ENCODE data around the gene OR2AG2. TPM values are rescaled to one million over a fixed set of nuclear protein-coding genes. Genes with fewer than 3 reads are reported as not detected.

Gene OR2AG2
- total and polyA plus RNA-seq, 9 donors, result under 0.01 to 0.17 (median 0.05) TPM; not detected in 4

- Histone ChIP-seq H3K27ac (no peak overlapping the region), H3K4me1 (ENCODE audit: insufficient read depth) (no peaks in the 10 kb centered on the region), H3K9me3 (no peaks in the 10 kb centered on the region), H3K27me3 (no peaks in the 10 kb centered on the region), H3K4me3 (no peak overlapping the region), H3K36me3 (no peaks in the 10 kb centered on the region)
- WGBS, 3 donors, result 30 to 53% (median 44%) methylated on average over 1 of the region's 1 CpG
- TF ChIP-seq EP300 (IDR thresholded peaks at IDR 0.05), result no peak
- no peak for TF ChIP-seq POLR2A (IDR thresholded peaks at IDR 0.05)
- no peak for TF ChIP-seq CTCF (IDR thresholded peaks at IDR 0.05)
- no peak for DNase-seq
- intact Hi-C loops (cut with DNase I), result no loop called here
These were observed 52.2 kb downstream of the OR2AG2 start for GRCh38 chr11:6719576-6719975.

- Histone ChIP-seq H3K4me3 (no peak overlapping the region), H3K36me3 (no peaks in the 10 kb centered on the region), H3K27me3 (no peaks in the 10 kb centered on the region), H3K4me1 (ENCODE audit: insufficient read depth) (peaks cover 1% of the 10 kb centered on the region), H3K27ac (no peak overlapping the region), H3K9me3 (no peaks in the 10 kb centered on the region)
- TF ChIP-seq EP300 (IDR thresholded peaks at IDR 0.05) (no peak), CTCF (IDR thresholded peaks at IDR 0.05) (no peak), POLR2A (IDR thresholded peaks at IDR 0.05) (no peak)
- intact Hi-C loops (cut with DNase I), result no loop called here
- no peak for DNase-seq
- WGBS, 3 donors, result 91 to 95% (median 94%) methylated on average over 3 of the region's 3 CpGs
These were observed 54.4 kb downstream of the OR2AG2 start for GRCh38 chr11:6717426-6717825.

Other genes with a start within 250 kb of the OR2AG2 start
- gene RRP8, start 168.4 kb downstream of the OR2AG2 start, total RNA-seq, result 10 to 100 TPM in 5 of 7 donors, 1 to 10 TPM in 2; 8.2 to 25.5 (median 17.1) TPM
- 10 to 100 TPM; 13.4 to 32.7 TPM for gene RRP8, start 168.4 kb downstream of the OR2AG2 start, polyA plus RNA-seq
- gene ILK, start 168.2 kb downstream of the OR2AG2 start, total RNA-seq, result 100 to 1,000 TPM in 5 of 7 donors, 10 to 100 TPM in 2; 79.8 to 222 (median 140) TPM
- 100 to 1,000 TPM; 126 to 337 TPM for gene ILK, start 168.2 kb downstream of the OR2AG2 start, polyA plus RNA-seq
- 100 to 1,000 TPM in 2 of 7 donors, 10 to 100 TPM in 5; 45.1 to 109 (median 76.8) TPM for gene TAF10, start 159.8 kb downstream of the OR2AG2 start, total RNA-seq
- gene TAF10, start 159.8 kb downstream of the OR2AG2 start, polyA plus RNA-seq, result 100 to 1,000 TPM in 1 of 2 donors, 10 to 100 TPM in 1; 40.0 to 183 TPM
- gene TPP1, start 152.6 kb downstream of the OR2AG2 start, total RNA-seq, result 10 to 100 TPM; 21.0 to 71.8 (median 58.2) TPM
- 100 to 1,000 TPM in 1 of 2 donors, 10 to 100 TPM in 1; 40.5 to 360 TPM for gene TPP1, start 152.6 kb downstream of the OR2AG2 start, polyA plus RNA-seq
- gene DCHS1, start 116.2 kb downstream of the OR2AG2 start, total RNA-seq, result 10 to 100 TPM; 14.8 to 36.8 (median 23.0) TPM
- gene DCHS1, start 116.2 kb downstream of the OR2AG2 start, polyA plus RNA-seq, result 10 to 100 TPM in 1 of 2 donors, 1 to 10 TPM in 1; 5.2 to 20.2 TPM
- gene MRPL17, start 88.6 kb downstream of the OR2AG2 start, total RNA-seq, result 10 to 100 TPM; 23.0 to 37.9 (median 30.7) TPM
- gene MRPL17, start 88.6 kb downstream of the OR2AG2 start, polyA plus RNA-seq, result 10 to 100 TPM; 28.2 to 30.1 TPM
- not detected for gene OR2AG1, start 11.0 kb upstream of the OR2AG2 start, total RNA-seq
- gene OR2AG1, start 11.0 kb upstream of the OR2AG2 start, polyA plus RNA-seq, result not detected
- gene OR6A2, start 27.7 kb upstream of the OR2AG2 start, total RNA-seq, result under 1 TPM in 5 of 7 donors, not detected in 2; 0.17 to 0.46 (median 0.20) TPM
- gene OR6A2, start 27.7 kb upstream of the OR2AG2 start, polyA plus RNA-seq, result not detected
- gene OR10A5, start 73.7 kb upstream of the OR2AG2 start, total RNA-seq, result not detected
- not detected for gene OR10A5, start 73.7 kb upstream of the OR2AG2 start, polyA plus RNA-seq
- gene OR10A2, start 91.1 kb upstream of the OR2AG2 start, total RNA-seq, result not detected
- gene OR10A2, start 91.1 kb upstream of the OR2AG2 start, polyA plus RNA-seq, result not detected
- gene OR10A4, start 104.6 kb upstream of the OR2AG2 start, total RNA-seq, result not detected
- not detected for gene OR10A4, start 104.6 kb upstream of the OR2AG2 start, polyA plus RNA-seq
- under 1 TPM in 2 of 7 donors, not detected in 5; 0.22 to 0.92 TPM for gene OR2D2, start 120.5 kb upstream of the OR2AG2 start, total RNA-seq
- gene OR2D2, start 120.5 kb upstream of the OR2AG2 start, polyA plus RNA-seq, result not detected
- not detected for gene OR2D3, start 149.0 kb upstream of the OR2AG2 start, total RNA-seq
- not detected for gene OR2D3, start 149.0 kb upstream of the OR2AG2 start, polyA plus RNA-seq
- gene ZNF215, start 154.4 kb upstream of the OR2AG2 start, total RNA-seq, result 1 to 10 TPM in 5 of 7 donors, under 1 TPM in 2; 0.57 to 1.9 (median 1.1) TPM
- 1 to 10 TPM in 1 of 2 donors, under 1 TPM in 1; 0.42 to 1.6 TPM for gene ZNF215, start 154.4 kb upstream of the OR2AG2 start, polyA plus RNA-seq
- gene ZNF214, start 248.4 kb upstream of the OR2AG2 start, total RNA-seq, result 1 to 10 TPM; 3.7 to 6.8 (median 6.5) TPM
- 1 to 10 TPM; 3.2 to 3.5 TPM for gene ZNF214, start 248.4 kb upstream of the OR2AG2 start, polyA plus RNA-seq
- under 1 TPM in 6 of 7 donors, not detected in 1; 0.10 to 0.33 (median 0.19) TPM for gene NLRP14, start 248.5 kb upstream of the OR2AG2 start, total RNA-seq
- gene NLRP14, start 248.5 kb upstream of the OR2AG2 start, polyA plus RNA-seq, result under 1 TPM; 0.08 to 0.15 TPM